H9 (cell line): ENCODE measurements around the gene ANKRD44. TPM values are rescaled to one million over a fixed set of nuclear protein-coding genes. Genes with fewer than 3 reads are reported as not detected.

Experiments used
- DNase-seq: peaks from one replicate; pipeline ENCODE4 v3.0.0-alpha.2; 2017
- H2AFZ ChIP-seq: one replicate; pipeline ENCODE4 v1.6.1; 2013; ENCODE audit warnings: mild to moderate bottlenecking, low read length, control low read depth, moderate library complexity
- H2AK5ac ChIP-seq: 2 replicates; pipeline ENCODE4 v1.6.1; 2013; ENCODE audit warnings: low read length, control low read depth, mixed read lengths; ENCODE audit not compliant: insufficient read length
- H2BK120ac ChIP-seq: one replicate; pipeline ENCODE4 v1.6.1; 2013; ENCODE audit warnings: low read depth, mild to moderate bottlenecking, low read length, control low read depth, inconsistent platforms; ENCODE audit not compliant: poor library complexity, severe bottlenecking
- H2BK12ac ChIP-seq: 2 replicates; pipeline ENCODE4 v1.6.1; 2013; ENCODE audit warnings: low read length, control low read depth, mixed read lengths, low read depth; ENCODE audit not compliant: insufficient read length
- H2BK15ac ChIP-seq: 2 replicates; pipeline ENCODE4 v1.6.1; 2013; ENCODE audit warnings: low read depth, low read length, control low read depth
- H2BK20ac ChIP-seq: one replicate; pipeline ENCODE4 v1.6.1; 2013; ENCODE audit warnings: low read depth, mild to moderate bottlenecking, low read length, control low read depth, inconsistent platforms; ENCODE audit not compliant: poor library complexity, severe bottlenecking
- H2BK5ac ChIP-seq: 2 replicates; pipeline ENCODE4 v1.6.1; 2013; ENCODE audit warnings: low read length, control low read depth, mixed read lengths; ENCODE audit not compliant: insufficient read length
- H3K14ac ChIP-seq: 2 replicates; pipeline ENCODE4 v1.6.1; 2013; ENCODE audit warnings: low read length, control low read depth; ENCODE audit not compliant: insufficient read depth
- H3K18ac ChIP-seq: 2 replicates; pipeline ENCODE4 v1.6.1; 2013; ENCODE audit warnings: low read depth, mild to moderate bottlenecking, mixed read lengths, low read length, control low read depth; ENCODE audit not compliant: insufficient read length
- H3K23ac ChIP-seq: 2 replicates; pipeline ENCODE4 v1.6.1; 2013; ENCODE audit warnings: low read length, control low read depth, mixed read lengths, low read depth; ENCODE audit not compliant: insufficient read length
- H3K23me2 ChIP-seq: 2 replicates; pipeline ENCODE4 v1.6.1; 2013; ENCODE audit warnings: low read depth, mild to moderate bottlenecking, mixed read lengths, low read length, control low read depth; ENCODE audit not compliant: insufficient read length, poor library complexity, severe bottlenecking
- H3K27ac ChIP-seq: 2 replicates; pipeline ENCODE4 v1.5.1; 2013; ENCODE audit warnings: low read length, control low read depth, mixed read lengths, low read depth; ENCODE audit not compliant: insufficient read length
- H3K27me3 ChIP-seq: 2 replicates; pipeline ENCODE4 v1.6.1; 2013; ENCODE audit warnings: low read length, control low read depth, inconsistent platforms; ENCODE audit not compliant: insufficient read depth
- H3K4ac ChIP-seq: 2 replicates; pipeline ENCODE4 v1.6.1; 2013; ENCODE audit warnings: low read depth, mild to moderate bottlenecking, control low read depth, inconsistent platforms, low read length, moderate library complexity
- H3K4me1 ChIP-seq: 2 replicates; pipeline ENCODE4 v1.6.1; 2013; ENCODE audit warnings: low read length, control low read depth, inconsistent platforms; ENCODE audit not compliant: insufficient read depth
- H3K4me2 ChIP-seq: 2 replicates; pipeline ENCODE4 v1.6.1; 2013; ENCODE audit warnings: low read length, control low read depth, mixed read lengths; ENCODE audit not compliant: insufficient read length, insufficient read depth
- H3K56ac ChIP-seq: 2 replicates; pipeline ENCODE4 v1.6.1; 2013; ENCODE audit warnings: low read depth, mild to moderate bottlenecking, mixed read lengths, low read length, control low read depth; ENCODE audit not compliant: insufficient read length
- H3K79me1 ChIP-seq: 2 replicates; pipeline ENCODE4 v1.6.1; 2013; ENCODE audit warnings: low read depth, mild to moderate bottlenecking, moderate library complexity, low read length, control low read depth, inconsistent platforms; ENCODE audit not compliant: insufficient read depth, poor library complexity, severe bottlenecking
- H3K79me2 ChIP-seq: 2 replicates; pipeline ENCODE4 v1.6.1; 2013; ENCODE audit warnings: low read length, control low read depth, inconsistent platforms; ENCODE audit not compliant: insufficient read depth
- H3K9ac ChIP-seq: 2 replicates; pipeline ENCODE4 v1.6.1; 2013; ENCODE audit warnings: low read length, control low read depth, mixed read lengths; ENCODE audit not compliant: insufficient read length; ENCODE audit errors: extremely low read depth
- H3K9me3 ChIP-seq: one replicate; pipeline ENCODE4 v1.6.1; 2013; ENCODE audit warnings: low read depth, low read length, inconsistent platforms; ENCODE audit not compliant: control insufficient read depth
- H3T11ph ChIP-seq: one replicate; pipeline ENCODE4 v1.6.1; 2013; ENCODE audit warnings: mild to moderate bottlenecking, low read length, control low read depth, inconsistent platforms
- H4K20me1 ChIP-seq: one replicate; pipeline ENCODE4 v1.6.1; 2013; ENCODE audit not compliant: control insufficient read depth, insufficient read length, insufficient read depth
- H4K5ac ChIP-seq: 2 replicates; pipeline ENCODE4 v1.6.1; 2013; ENCODE audit warnings: low read depth, mild to moderate bottlenecking, mixed read lengths, low read length, control low read depth; ENCODE audit not compliant: insufficient read length
- H4K8ac ChIP-seq: replicated peaks from 2 replicates; pipeline ENCODE4 v1.6.1; 2013; ENCODE audit warnings: low read length, control low read depth, mixed read lengths, low read depth; ENCODE audit not compliant: insufficient read length
- H4K91ac ChIP-seq: 2 replicates; pipeline ENCODE4 v1.6.1; 2013; ENCODE audit warnings: low read depth, mild to moderate bottlenecking, moderate library complexity, mixed read lengths, low read length, control low read depth; ENCODE audit not compliant: insufficient read length
- H3K27ac Mint-ChIP-seq, 3 experiments: 2 replicates in 2 of 3; 3 replicates in 1 of 3; pipeline ENCODE4 v1.8.0; 2020 to 2021; ENCODE audit warnings: mixed read lengths in 3 of 3, mild to moderate bottlenecking in 1 of 3, moderate library complexity in 1 of 3
- H3K27me3 Mint-ChIP-seq: 2 replicates; pipeline ENCODE4 v1.8.0; 2021; ENCODE audit warnings: low read depth, mild to moderate bottlenecking, moderate library complexity, mixed read lengths
- H3K36me3 Mint-ChIP-seq, 3 experiments: 2 replicates in 2 of 3; 3 replicates in 1 of 3; pipeline ENCODE4 v1.8.0; 2020 to 2021; ENCODE audit warnings: low read depth in 3 of 3, mixed read lengths in 3 of 3; ENCODE audit not compliant: insufficient read depth in 1 of 3
- H3K4me1 Mint-ChIP-seq, 2 experiments: 2 replicates each; pipeline ENCODE4 v1.8.0; 2020; ENCODE audit warnings: mixed read lengths in 2 of 2
- H3K4me3 Mint-ChIP-seq, 2 experiments: 2 replicates in 1 of 2; 3 replicates in 1 of 2; pipeline ENCODE4 v1.8.0; 2020 to 2021; ENCODE audit warnings: mild to moderate bottlenecking in 2 of 2, mixed read lengths in 2 of 2, moderate library complexity in 1 of 2
- H3K9me3 Mint-ChIP-seq, 2 experiments: 2 replicates in 1 of 2; 3 replicates in 1 of 2; pipeline ENCODE4 v1.8.0; 2020; ENCODE audit warnings: mild to moderate bottlenecking in 2 of 2, mixed read lengths in 2 of 2, moderate library complexity in 1 of 2
- total RNA-seq: library from RNA; stranded (reverse); gene quantifications from 2 replicates; pipeline ENCODE4 v1.2.1, GENCODE V29; 2021
- TF ChIP-seq, protein P1 (sequence below): fragments of 200-600 bp; sonication (generic); conservative IDR thresholded peaks from 3 replicates; pipeline ENCODE4 v1.8.0; 2021; ENCODE audit warnings: antibody characterized with exemption, mild to moderate bottlenecking

The ANKRD44 gene
- total RNA-seq, 1 experiment from 2014 or later = 1.9 TPM

DNA sequence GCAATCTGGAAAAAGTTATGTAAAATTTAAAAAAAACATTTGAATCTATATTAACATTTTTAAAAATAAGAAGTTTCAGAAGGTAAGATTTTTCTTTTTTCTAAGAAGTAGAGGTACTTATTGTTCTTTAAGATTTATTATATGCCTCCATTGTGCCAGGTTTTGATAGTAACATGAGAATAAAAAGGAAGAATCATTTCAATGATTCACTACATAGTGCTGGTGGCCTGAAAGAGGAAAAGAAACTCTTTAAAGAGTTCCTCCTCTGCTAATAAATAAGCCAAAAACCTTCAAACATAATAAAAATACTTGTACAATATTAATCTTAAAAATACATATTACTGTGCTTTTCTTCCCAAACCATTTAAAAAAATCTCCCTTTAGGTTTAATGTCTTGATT is 69.0 kb downstream of the ANKRD44 start:
- Mint-ChIP-seq H3K27ac (no peak overlapping the region), H3K4me1 (no peaks in the 10 kb centered on the region), H3K36me3 (no peaks in the 10 kb centered on the region), H3K27me3 (no peaks in the 10 kb centered on the region), H3K9me3 (no peaks in the 10 kb centered on the region), H3K4me3 (no peak overlapping the region)
- Histone ChIP-seq H3K9ac (no peak overlapping the region), H2BK15ac (no peak overlapping the region), H2BK20ac (no peak overlapping the region), H2BK12ac (no peak overlapping the region), H2AK5ac (no peak overlapping the region), H3K23ac (no peak overlapping the region), H3K56ac (no peak overlapping the region), H3K79me1 (no peaks in the 10 kb centered on the region), H2AFZ (no peak overlapping the region), H4K5ac (no peak overlapping the region), H3T11ph (no peak overlapping the region), H3K4me2 (no peak overlapping the region), H4K91ac (no peak overlapping the region), H2BK120ac (no peak overlapping the region), H3K79me2 (no peaks in the 10 kb centered on the region), H3K27me3 (no peaks in the 10 kb centered on the region), H3K4ac (no peak overlapping the region), H3K9me3 (no peaks in the 10 kb centered on the region), H3K23me2 (no peaks in the 10 kb centered on the region), H3K27ac (no peak overlapping the region), H3K4me1 (no peaks in the 10 kb centered on the region), H2BK5ac (no peak overlapping the region), H3K14ac (no peak overlapping the region), H4K20me1 (no peaks in the 10 kb centered on the region), H3K18ac (no peak overlapping the region), H4K8ac (no peak overlapping the region)
- DNase-seq = no peak
- TF ChIP-seq, protein P1, sequence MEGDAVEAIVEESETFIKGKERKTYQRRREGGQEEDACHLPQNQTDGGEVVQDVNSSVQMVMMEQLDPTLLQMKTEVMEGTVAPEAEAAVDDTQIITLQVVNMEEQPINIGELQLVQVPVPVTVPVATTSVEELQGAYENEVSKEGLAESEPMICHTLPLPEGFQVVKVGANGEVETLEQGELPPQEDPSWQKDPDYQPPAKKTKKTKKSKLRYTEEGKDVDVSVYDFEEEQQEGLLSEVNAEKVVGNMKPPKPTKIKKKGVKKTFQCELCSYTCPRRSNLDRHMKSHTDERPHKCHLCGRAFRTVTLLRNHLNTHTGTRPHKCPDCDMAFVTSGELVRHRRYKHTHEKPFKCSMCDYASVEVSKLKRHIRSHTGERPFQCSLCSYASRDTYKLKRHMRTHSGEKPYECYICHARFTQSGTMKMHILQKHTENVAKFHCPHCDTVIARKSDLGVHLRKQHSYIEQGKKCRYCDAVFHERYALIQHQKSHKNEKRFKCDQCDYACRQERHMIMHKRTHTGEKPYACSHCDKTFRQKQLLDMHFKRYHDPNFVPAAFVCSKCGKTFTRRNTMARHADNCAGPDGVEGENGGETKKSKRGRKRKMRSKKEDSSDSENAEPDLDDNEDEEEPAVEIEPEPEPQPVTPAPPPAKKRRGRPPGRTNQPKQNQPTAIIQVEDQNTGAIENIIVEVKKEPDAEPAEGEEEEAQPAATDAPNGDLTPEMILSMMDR = no peak
